ENCODE data around the gene KRTAP4-12.
"Not testable (repeated sequence)": the region's sequence is repeated elsewhere in the genome, so short reads cannot be mapped to it uniquely, and the experiment has no call there.

The KRTAP4-12 gene

GRCh38 chr17:41123991-41124371, at the start of gene KRTAP4-12:
Gene KRTAP4-12, minus strand, starts transcription at chr17:41124182. Its CDS starts 60 bp downstream, at chr17:41124122.
- DNase-seq = not testable (repeated sequence)

- no peak for DNase-seq
These were observed 47.9 kb upstream of the KRTAP4-12 start for GRCh38 chr17:41171886-41172285.

GRCh38 chr17:41168121-41168520, 44.1 kb upstream of the KRTAP4-12 start, which contains the start of gene KRTAP4-3:
Gene KRTAP4-3, minus strand, starts transcription at chr17:41168221. Its CDS starts 49 bp downstream, at chr17:41168172.
- no peak for DNase-seq

- no peak for DNase-seq
These were observed 43.6 kb upstream of the KRTAP4-12 start for GRCh38 chr17:41167561-41167960.

GRCh38 chr17:41163828-41164227, 39.8 kb upstream of the KRTAP4-12 start:
- no peak for DNase-seq

- DNase-seq = no peak
These were observed 36.7 kb upstream of the KRTAP4-12 start, which contains the start of gene KRTAP4-4 for GRCh38 chr17:41160648-41161047. Gene KRTAP4-4, minus strand, starts transcription at chr17:41160748. Its CDS starts 57 bp downstream, at chr17:41160691.

- DNase-seq = not testable (repeated sequence)
These were observed 36.2 kb upstream of the KRTAP4-12 start for GRCh38 chr17:41160190-41160589.

GRCh38 chr17:41153856-41154255, 29.9 kb upstream of the KRTAP4-12 start:
- DNase-seq = no peak

GRCh38 chr17:41151525-41151924, 27.5 kb upstream of the KRTAP4-12 start:
- DNase-seq = no peak

GRCh38 chr17:41150026-41150425, 26.0 kb upstream of the KRTAP4-12 start:
- no peak for DNase-seq

GRCh38 chr17:41149652-41149985, 25.6 kb upstream of the KRTAP4-12 start, which contains the start of gene KRTAP4-5:
Gene KRTAP4-5, minus strand, starts transcription at chr17:41149825. Its CDS starts 58 bp downstream, at chr17:41149767.
- no peak for DNase-seq

- not testable (repeated sequence) for DNase-seq
These were observed 25.1 kb upstream of the KRTAP4-12 start for GRCh38 chr17:41148971-41149651.

GRCh38 chr17:41147531-41148204, 23.7 kb upstream of the KRTAP4-12 start:
- DNase-seq = no peak

GRCh38 chr17:41145261-41145660, 21.3 kb upstream of the KRTAP4-12 start:
- DNase-seq = no peak

- no peak for DNase-seq
These were observed 20.9 kb upstream of the KRTAP4-12 start for GRCh38 chr17:41144846-41145245.

- no peak for DNase-seq
These were observed 17.4 kb upstream of the KRTAP4-12 start for GRCh38 chr17:41141361-41141760.

- DNase-seq = no peak
These were observed 16.6 kb upstream of the KRTAP4-12 start, which contains the start of gene KRTAP4-6 for GRCh38 chr17:41140360-41141131. Gene KRTAP4-6, minus strand, starts transcription at chr17:41140544. Its CDS starts 57 bp downstream, at chr17:41140487.

- DNase-seq = not testable (repeated sequence)
These were observed 15.9 kb upstream of the KRTAP4-12 start for GRCh38 chr17:41139865-41140264.

GRCh38 chr17:41133880-41134735, 10.1 kb upstream of the KRTAP4-12 start:
- DNase-seq = no peak

GRCh38 chr17:41131979-41132378, 8.0 kb upstream of the KRTAP4-12 start:
- DNase-seq = no peak

- no peak for DNase-seq
These were observed 3.4 kb upstream of the KRTAP4-12 start for GRCh38 chr17:41127371-41127770.

GRCh38 chr17:41126412-41126811, 2.4 kb upstream of the KRTAP4-12 start:
- no peak for DNase-seq

Measured in activated T-cell treated with anti-CD3 and anti-CD28 coated beads for 4 hours (primary cell).